Muscle of leg (tissue), 16 donors: Measurements from ENCODE around the gene CCDC134. TPM values are rescaled to one million over a fixed set of nuclear protein-coding genes. Genes with fewer than 3 reads are reported as not detected.

ENCODE experiments used
- DNase-seq: peaks from one replicate; pipeline ENCODE4 v3.0.0; 2013
- H3K27ac ChIP-seq: one replicate; pipeline ENCODE4 v1.5.1; 2013; ENCODE audit warnings: mild to moderate bottlenecking, low read length, control low read depth
- H3K27me3 ChIP-seq: one replicate; pipeline ENCODE4 v1.6.1; 2013; ENCODE audit warnings: low read length; ENCODE audit not compliant: control insufficient read depth, insufficient read depth
- H3K36me3 ChIP-seq: one replicate; pipeline ENCODE4 v1.6.1; 2013; ENCODE audit warnings: low read length; ENCODE audit not compliant: control insufficient read depth, insufficient read depth
- H3K4me1 ChIP-seq: one replicate; pipeline ENCODE4 v1.6.1; 2013; ENCODE audit warnings: low read length; ENCODE audit not compliant: control insufficient read depth, insufficient read depth
- H3K4me3 ChIP-seq: one replicate; pipeline ENCODE4 v1.5.1; 2013; ENCODE audit warnings: low read length, control low read depth
- H3K9me3 ChIP-seq: replicated peaks from 2 replicates; pipeline ENCODE4 v1.6.1; 2013; ENCODE audit warnings: low read depth, low read length; ENCODE audit not compliant: control insufficient read depth
- WGBS: methylation state at CpG from one replicate; pipeline ENCODE4 v1.1.5; 2013; ENCODE audit warnings: missing lambda C conversion rate; ENCODE audit not compliant: insufficient coverage; 5-methylcytosine and 5-hydroxymethylcytosine counted together
- long read RNA-seq, 11 donors: transcript quantifications; one replicate each; lab custom pipeline, GENCODE V29; 2026
- polyA plus RNA-seq, 8 donors: library from polyadenylated mRNA; unstranded; fragments of 120-200 nt; gene quantifications; one replicate each; pipeline versions ENCODE4 v1.2.1 to v1.2.3, GENCODE V29; 2013; ENCODE audit warnings: inconsistent platforms in 1 of 8, low replicate concordance in 1 of 8; ENCODE audit not compliant: insufficient read length in 8 of 8, insufficient read depth in 1 of 8
- total RNA-seq: library from RNA; stranded (reverse); fragments of 120-200 nt; gene quantifications from one replicate; pipeline ENCODE4 v1.2.4, GENCODE V29; 2013

CCDC134 gene
- total RNA-seq (13.2 TPM), polyA plus RNA-seq (1 to 10 TPM; 6.5 to 9.3 (median 8.1) TPM)
- long read RNA-seq, donor 1, partial matches to known transcripts = 0 of 1 reads
- long read RNA-seq, donor 1, other reads (novel, unspliced or antisense) = 0 of 1 reads
- long read RNA-seq, donor 2 = 0 reads
- long read RNA-seq, donor 3, partial matches to known transcripts = 0 of 2 reads
- long read RNA-seq, donor 3, other reads (novel, unspliced or antisense) = 0 of 2 reads
- long read RNA-seq, donor 4, partial matches to known transcripts = 0 of 1 reads
- long read RNA-seq, donor 4, other reads (novel, unspliced or antisense) = 0 of 1 reads
- long read RNA-seq, donor 5, partial matches to known transcripts = 0 of 4 reads
- long read RNA-seq, donor 5, other reads (novel, unspliced or antisense) = 0 of 4 reads
- long read RNA-seq, donor 6, partial matches to known transcripts = 0 of 3 reads
- long read RNA-seq, donor 6, other reads (novel, unspliced or antisense) = 0 of 3 reads
- long read RNA-seq, donor 7, partial matches to known transcripts = 0 of 2 reads
- long read RNA-seq, donor 7, other reads (novel, unspliced or antisense) = 0 of 2 reads
- long read RNA-seq, donor 8, partial matches to known transcripts = 0 of 1 reads
- long read RNA-seq, donor 8, other reads (novel, unspliced or antisense) = 0 of 1 reads
- long read RNA-seq, donor 9 = 0 reads
- long read RNA-seq, donor 10, partial matches to known transcripts = 0 of 4 reads
- long read RNA-seq, donor 10, other reads (novel, unspliced or antisense) = 0 of 4 reads
- long read RNA-seq, donor 11, partial matches to known transcripts = 0 of 1 reads
- long read RNA-seq, donor 11, other reads (novel, unspliced or antisense) = 0 of 1 reads

- Histone ChIP-seq H3K9me3 (no peaks in the 10 kb centered on the region), H3K27me3 (no peaks in the 10 kb centered on the region), H3K36me3 (no peaks in the 10 kb centered on the region), H3K4me3 (peak within 1 kb of the TSS; percentile 96), H3K4me1 (peaks cover 24% of the 10 kb centered on the region), H3K27ac (peak within 1 kb of the TSS; percentile 95)
- under 1% methylated on average over 50 of the region's 52 CpGs for WGBS
- DNase-seq = peak; percentile 94
Measured at GRCh38 chr22:41800348-41801146, at the start of gene CCDC134. TSS of gene CCDC134 (plus strand) at chr22:41800679. CDS start at chr22:41808891, 8,212 bp downstream.

DNA sequence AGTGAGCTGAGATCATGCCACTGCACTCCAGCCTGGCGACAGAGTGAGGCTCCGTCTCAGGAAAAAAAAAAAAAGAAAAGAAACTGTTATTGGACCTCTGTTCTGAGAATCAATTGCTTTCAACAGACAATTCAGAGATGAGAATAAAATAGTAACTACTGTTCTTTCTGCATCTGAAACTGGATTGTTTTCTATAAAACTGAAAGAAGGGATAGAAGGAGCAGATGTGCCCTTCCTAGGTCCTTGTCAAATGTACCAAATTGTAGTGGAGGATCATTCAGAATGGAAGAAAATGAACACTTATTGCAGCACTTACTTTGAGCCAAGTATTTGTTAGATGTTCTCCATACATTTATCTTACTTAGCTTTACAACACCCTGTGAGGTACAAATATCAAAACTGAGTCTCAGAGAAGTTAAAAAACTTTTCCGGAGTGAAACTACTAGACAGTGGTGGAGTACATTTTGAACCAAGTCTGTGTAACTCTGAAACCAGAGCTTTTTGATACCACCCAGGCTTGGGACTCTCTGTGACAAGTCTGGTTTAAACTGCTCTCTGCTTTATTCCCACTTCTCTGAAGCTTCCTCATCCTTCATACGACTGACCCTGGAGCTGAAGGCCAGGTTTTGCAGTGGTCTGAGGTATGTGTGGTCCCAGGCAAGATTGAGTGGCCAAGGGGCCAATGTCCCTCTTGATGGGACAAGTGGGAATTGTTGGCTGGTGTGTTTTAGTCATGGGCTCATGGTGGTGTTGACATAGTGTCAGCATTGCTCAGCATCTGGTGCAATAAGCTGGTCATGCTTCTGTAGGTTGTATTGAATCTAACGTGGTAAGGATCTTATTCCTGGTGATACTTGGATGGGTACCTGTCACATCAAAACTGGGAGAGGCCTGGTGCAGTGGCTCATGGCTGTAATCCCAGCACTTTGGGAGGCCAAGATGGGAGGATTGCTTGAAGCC is 48.2 kb upstream of the CCDC134 start:
- 50% methylated on average over 1 of the region's 5 CpGs for WGBS
- DNase-seq = no peak
- Histone ChIP-seq H3K27me3 (peaks cover 3% of the 10 kb centered on the region), H3K27ac (no peak overlapping the region), H3K4me1 (no peaks in the 10 kb centered on the region), H3K36me3 (no peaks in the 10 kb centered on the region), H3K4me3 (no peak overlapping the region), H3K9me3 (no peaks in the 10 kb centered on the region)

GRCh38 chr22:41753984-41754383 is 46.5 kb upstream of the CCDC134 start:
- peaks cover 3% of the 10 kb centered on the region for H3K27me3 ChIP-seq
- no CpG with 5 or more reads among the region's 2 CpGs for WGBS
- H3K27ac ChIP-seq = no peak overlapping the region
- no peaks in the 10 kb centered on the region for H3K9me3 ChIP-seq
- H3K36me3 ChIP-seq = no peaks in the 10 kb centered on the region
- DNase-seq = no peak
- H3K4me1 ChIP-seq = no peaks in the 10 kb centered on the region
- no peak overlapping the region for H3K4me3 ChIP-seq

DNA sequence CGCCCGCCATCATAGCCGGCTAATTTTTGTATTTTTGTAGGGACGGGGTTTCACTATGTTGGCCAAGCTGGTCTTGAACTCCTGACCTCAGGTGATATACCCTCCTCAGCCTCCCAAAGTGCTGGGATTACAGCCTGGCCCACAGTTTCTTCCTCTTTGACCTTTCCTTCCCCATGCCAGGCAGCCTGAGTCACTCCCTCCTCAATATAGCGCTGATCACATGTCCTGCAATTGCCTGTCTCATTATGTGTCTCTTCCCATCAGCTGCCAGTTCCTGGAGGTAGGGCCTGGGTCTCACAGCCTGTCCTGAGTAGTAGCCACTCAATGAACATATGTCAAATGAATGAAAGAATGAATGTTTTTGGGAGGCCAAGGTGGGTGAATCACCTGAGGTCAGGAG is 43.0 kb upstream of the CCDC134 start:
- Histone ChIP-seq H3K9me3 (no peaks in the 10 kb centered on the region), H3K27ac (no peak overlapping the region), H3K4me1 (no peaks in the 10 kb centered on the region), H3K36me3 (no peaks in the 10 kb centered on the region), H3K27me3 (no peaks in the 10 kb centered on the region), H3K4me3 (no peak overlapping the region)
- WGBS = no CpG with 5 or more reads among the region's 5 CpGs
- DNase-seq = no peak

DNA sequence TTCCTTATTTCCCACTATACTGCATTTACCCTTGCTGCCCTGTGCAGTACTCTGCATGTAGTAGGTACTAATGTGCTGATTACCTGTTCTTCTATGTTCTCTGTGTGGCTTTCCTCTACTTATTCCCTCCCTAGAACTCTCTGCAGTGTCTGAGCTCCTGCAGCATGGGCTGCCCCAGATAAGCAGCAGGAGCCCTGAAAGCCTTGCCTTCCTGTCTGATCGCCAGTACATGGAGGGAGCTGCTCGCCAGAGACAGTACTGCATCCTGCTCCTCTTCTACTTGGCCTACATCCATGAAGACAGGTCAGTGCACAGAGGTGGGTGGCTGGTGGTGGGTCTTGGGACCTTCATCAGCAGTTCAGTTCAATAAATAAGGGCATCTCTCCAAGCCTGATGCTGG is 42.2 kb upstream of the CCDC134 start:
- Histone ChIP-seq H3K4me3 (no peak overlapping the region), H3K27me3 (no peaks in the 10 kb centered on the region), H3K9me3 (no peaks in the 10 kb centered on the region), H3K27ac (no peak overlapping the region), H3K4me1 (no peaks in the 10 kb centered on the region), H3K36me3 (no peaks in the 10 kb centered on the region)
- WGBS = 50% methylated on average over 2 of the region's 2 CpGs
- no peak for DNase-seq

GRCh38 chr22:41762980-41763779 is 37.3 kb upstream of the CCDC134 start:
- Histone ChIP-seq H3K27ac (no peak overlapping the region), H3K27me3 (no peaks in the 10 kb centered on the region), H3K4me1 (no peaks in the 10 kb centered on the region), H3K36me3 (no peaks in the 10 kb centered on the region), H3K4me3 (no peak overlapping the region), H3K9me3 (no peaks in the 10 kb centered on the region)
- WGBS = 100% methylated on average over 1 of the region's 14 CpGs
- DNase-seq = no peak

DNA sequence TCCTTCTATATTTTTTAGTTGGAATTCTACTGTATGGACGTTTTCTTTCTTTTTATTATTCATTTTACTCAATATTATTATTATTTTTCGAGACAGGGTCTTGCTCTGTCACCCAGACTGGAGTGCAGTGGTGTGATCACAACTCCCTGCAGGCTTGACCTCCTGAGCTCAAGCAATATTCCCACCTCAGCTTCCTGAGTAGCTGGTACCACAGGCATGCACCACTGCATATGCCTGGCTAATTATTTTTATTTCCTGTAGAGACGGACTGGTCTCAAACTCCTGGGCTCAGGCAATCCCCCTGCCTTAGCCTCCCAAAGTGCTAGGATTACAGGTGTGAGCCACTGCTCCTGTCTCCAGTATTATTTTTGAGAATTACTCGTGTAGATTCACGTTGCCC is 34.0 kb upstream of the CCDC134 start:
- H3K4me3 ChIP-seq = no peak overlapping the region
- no peak overlapping the region for H3K27ac ChIP-seq
- no peak for DNase-seq
- WGBS = 46% methylated on average over 3 of the region's 5 CpGs
- no peaks in the 10 kb centered on the region for H3K36me3 ChIP-seq
- no peaks in the 10 kb centered on the region for H3K4me1 ChIP-seq
- H3K27me3 ChIP-seq = peaks cover 3% of the 10 kb centered on the region
- H3K9me3 ChIP-seq = no peaks in the 10 kb centered on the region

- no peak overlapping the region for H3K4me3 ChIP-seq
- peak; percentile 18 for DNase-seq
- H3K27ac ChIP-seq = no peak overlapping the region
- H3K9me3 ChIP-seq = no peaks in the 10 kb centered on the region
- H3K27me3 ChIP-seq = peaks cover 3% of the 10 kb centered on the region
- no CpG with 5 or more reads among the region's 2 CpGs for WGBS
- no peaks in the 10 kb centered on the region for H3K4me1 ChIP-seq
- H3K36me3 ChIP-seq = no peaks in the 10 kb centered on the region
Measured at GRCh38 chr22:41768430-41768829, 32.0 kb upstream of the CCDC134 start.
